Heart right ventricle (tissue), 16 donors: ENCODE results near the gene TSPAN18. TPM values are rescaled to one million over a fixed set of nuclear protein-coding genes. Genes with fewer than 3 reads are reported as not detected.

Experiments
- ATAC-seq, 8 donors: fragments of 200-7000 bp; cut with Tn5 transposase; one replicate each; pipeline ENCODE4 v1.9.1; 2020; ENCODE audit warnings: mild to moderate bottlenecking in 8 of 8, moderate library complexity in 8 of 8, moderate number of reproducible peaks in 1 of 8
- DNase-seq, 2 donors: peaks; one replicate each; pipeline ENCODE4 v3.0.0-alpha.2; 2020
- H3K27ac ChIP-seq, 10 donors: fragments of 200-600 bp; sonication (generic) in 2 of 10; one replicate each; pipeline versions ENCODE4 v1.5.0 to v1.8.0; 2020 to 2022; ENCODE audit warnings: mild to moderate bottlenecking in 3 of 10
- H3K27me3 ChIP-seq, 7 donors: fragments of 200-600 bp; one replicate each; pipeline ENCODE4 v1.8.0; 2021 to 2022; ENCODE audit warnings: mild to moderate bottlenecking in 2 of 7
- H3K36me3 ChIP-seq, 9 donors: fragments of 200-600 bp; sonication (generic) in 1 of 9; one replicate each; pipeline versions ENCODE4 v1.5.0 to v1.8.0; 2020 to 2022; ENCODE audit warnings: mild to moderate bottlenecking in 2 of 9
- H3K4me1 ChIP-seq, 9 donors: fragments of 200-600 bp; sonication (generic) in 1 of 9; one replicate each; pipeline versions ENCODE4 v1.5.0 to v1.8.0; 2020 to 2022; ENCODE audit warnings: mild to moderate bottlenecking in 4 of 9
- H3K4me3 ChIP-seq, 10 donors: fragments of 200-600 bp; sonication (generic) in 2 of 10; one replicate each; pipeline versions ENCODE4 v1.5.0 to v1.8.0; 2020 to 2022; ENCODE audit warnings: mild to moderate bottlenecking in 7 of 10, moderate library complexity in 2 of 10
- H3K9me3 ChIP-seq, 11 donors: fragments of 200-600 bp in 10 of 11; sonication (generic) in 2 of 11; one replicate each; pipeline versions ENCODE4 v1.5.0 to v1.8.0; 2013 to 2022; ENCODE audit warnings: mild to moderate bottlenecking in 2 of 11, control low read depth in 1 of 11, moderate library complexity in 1 of 11
- CTCF ChIP-seq, 9 donors: fragments of 200-600 bp; sonication (generic) in 2 of 9; IDR thresholded peaks; one replicate each; pipeline versions ENCODE4 v1.5.0 to v1.8.0; 2021 to 2022; ENCODE audit warnings: antibody characterized with exemption in 9 of 9, mild to moderate bottlenecking in 5 of 9, moderate library complexity in 1 of 9
- WGBS, 2 donors: extraction: QIAGEN DNeasy Blood & Tissue Kit; methylation state at CpG; one replicate each; pipeline ENCODE4 v1.1.7; 2013; ENCODE audit warnings: inconsistent platforms in 1 of 2; 5-methylcytosine and 5-hydroxymethylcytosine counted together
- intact Hi-C, 10 donors: fragments of 100-400 bp; cut with DNase I; formaldehyde crosslinking; loops; one replicate each; pipeline versions ENCODE4 v1.11.1 to v1.14.2; 2022
- polyA plus RNA-seq, 2 donors: library from polyadenylated mRNA; stranded (reverse); fragments of 200-250 nt; gene quantifications; one replicate each; pipeline ENCODE4 v1.2.3, GENCODE V29; 2013
- total RNA-seq, 10 donors: library from RNA; stranded (reverse); fragmentation: NEBNext Ultra II Directional in 3 of 10; extraction: Animal tissue kit (Norgen Biotek cat#: 25700) in 3 of 10; gene quantifications; one replicate each; pipeline versions ENCODE4 v1.2.1 to v1.2.4, GENCODE V29; 2021 to 2023
- donor health status: Arrhythmogenic right ventricular cardiomyopathy.
- donor health status: ischemic (EF 13 %, LVEDD 7.1; RV severe dilation, severe dysfunction).
- donor health status: healthy with polysubstance abuse.
- donor health status: DM: no; HTN: yes; CAD: no.
- donor health status: DM: no; HTN: no; CAD: no.
- donor health status: ischemic (EF 25% LVEDD 6.9; RV normal size, moderate dysfunction).
- donor health status: ischemic (EF 25% LVEDD 5.7; RV mildly dilated, moderate dysfunction).
- donor health status: healthy.
- donor health status: DM: yes; HTN: yes; CAD: no.
- donor health status: Ischemic cardiomyopathy.
- donor health status: ischemic (EF 35%, LVEDD 5.7; RV mildly dilated, moderate dysfunction).
- donor health status: nonischemic (EF 11% LVEDD 7.7; RV severe dilation, severe dysfunction).
- donor health status: DM: yes; HTN: yes; CAD: no.
- donor health status: PGD.
- donor health status: ischemic (EF 29% LVEDD 5.4; RV normal size, mild dysfunction).
- donor health status: nonischemic (EF 23%, LVEDD 6.1; RV moderate dilation, normal function).

TSPAN18 gene
- total and polyA plus RNA-seq, 12 donors, result 37.7 to 140 (median 92.9) TPM

GRCh38 chr11:44939673-44940395, 213.1 kb downstream of the TSPAN18 start:
- ATAC-seq, result peak in 7 of 8 donors; percentile 23 to 69 (median 55)
- peak; percentile 40 to 72 for DNase-seq
- 47 to 52% methylated on average over 22 of the region's 22 CpGs for WGBS, 2 donors
- H3K4me1 ChIP-seq, result peaks cover 24 to 80% (median 50%) of the 10 kb centered on the region in 9 donors
- peak overlapping the region in 9 of 10 donors; percentile 38 to 72 (median 68) for H3K27ac ChIP-seq
- H3K9me3 ChIP-seq, result no peaks in the 10 kb centered on the region
- TF ChIP-seq CTCF (IDR thresholded peaks at IDR 0.05), result peak in 8 of 9 donors; percentile 18 to 67 (median 54)
- intact Hi-C loops, result loop anchor here in 9 of 10 donors (2.0 to 10.0 kb wide), 6 partner anchors 165 to 397 kb away; no protein-coding TSS in a partner anchor
- H3K27me3 ChIP-seq, result no peaks in the 10 kb centered on the region
- peaks cover 0 to 43% (median 0%) of the 10 kb centered on the region in 9 donors for H3K36me3 ChIP-seq
- H3K4me3 ChIP-seq, result peak overlapping the region in 1 of 10 donors; percentile 2

GRCh38 chr11:44940404-44940803, 213.6 kb downstream of the TSPAN18 start:
- H3K9me3 ChIP-seq, result no peaks in the 10 kb centered on the region
- H3K27ac ChIP-seq, result peak overlapping the region in 9 of 10 donors; percentile 51 to 72 (median 68)
- no peak for TF ChIP-seq CTCF (IDR thresholded peaks at IDR 0.05)
- DNase-seq (peak in 1 of 2 donors; percentile 69), ATAC-seq (peak in 6 of 8 donors; percentile 34 to 60 (median 48))
- H3K4me1 ChIP-seq, result peaks cover 24 to 85% (median 54%) of the 10 kb centered on the region in 9 donors
- H3K27me3 ChIP-seq, result no peaks in the 10 kb centered on the region
- 35 to 55% methylated on average over 7 of the region's 7 CpGs for WGBS, 2 donors
- peaks cover 0 to 38% (median 0%) of the 10 kb centered on the region in 9 donors for H3K36me3 ChIP-seq
- intact Hi-C loops, result loop anchor here in 4 of 10 donors (5.0 to 10.0 kb wide), 2 partner anchors 394 to 397 kb away; no protein-coding TSS in a partner anchor
- H3K4me3 ChIP-seq, result no peak overlapping the region

GRCh38 chr11:44940835-44941234, 214.1 kb downstream of the TSPAN18 start:
- Histone ChIP-seq H3K36me3 (peaks cover 0 to 33% (median 0%) of the 10 kb centered on the region in 9 donors), H3K27me3 (no peaks in the 10 kb centered on the region), H3K9me3 (no peaks in the 10 kb centered on the region), H3K4me1 (peaks cover 24 to 90% (median 58%) of the 10 kb centered on the region in 9 donors), H3K4me3 (no peak overlapping the region), H3K27ac (peak overlapping the region in 8 of 10 donors; percentile 11 to 70 (median 54))
- ATAC-seq (no peak), DNase-seq (no peak)
- TF ChIP-seq CTCF (IDR thresholded peaks at IDR 0.05), result no peak
- intact Hi-C loops, result loop anchor here in 4 of 10 donors (5.0 to 10.0 kb wide), 2 partner anchors 394 to 396 kb away; no protein-coding TSS in a partner anchor
- WGBS, 2 donors, result 71 to 80% methylated on average over 9 of the region's 9 CpGs

- Histone ChIP-seq H3K36me3 (peaks cover 0 to 28% (median 0%) of the 10 kb centered on the region in 9 donors), H3K27ac (peak overlapping the region in 7 of 10 donors; percentile 17 to 70 (median 58)), H3K4me1 (peaks cover 24 to 91% (median 64%) of the 10 kb centered on the region in 9 donors), H3K4me3 (no peak overlapping the region), H3K27me3 (no peaks in the 10 kb centered on the region), H3K9me3 (no peaks in the 10 kb centered on the region)
- no peak for DNase-seq
- ATAC-seq, result no peak
- intact Hi-C loops, result loop anchor here in 4 of 10 donors (5.0 to 10.0 kb wide), 2 partner anchors 393 to 396 kb away; no protein-coding TSS in a partner anchor
- no peak for TF ChIP-seq CTCF (IDR thresholded peaks at IDR 0.05)
- 63 to 64% methylated on average over 12 of the region's 12 CpGs for WGBS, 2 donors
Observed at GRCh38 chr11:44941259-44942021, 214.7 kb downstream of the TSPAN18 start.
